Right renal pelvis (tissue), 4 donors: ENCODE measurements around the gene FUNDC2. TPM values are rescaled to one million over a fixed set of nuclear protein-coding genes. Genes with fewer than 3 reads are reported as not detected.
"Not testable (repeated sequence)": the region's sequence is repeated elsewhere in the genome, so short reads cannot be mapped to it uniquely, and the experiment has no call there.

Experiments
- DNase-seq, 4 donors: peaks; one replicate each; pipeline ENCODE4 v3.0.0-alpha.2; 2013; ENCODE audit warnings: low read depth in 4 of 4, low spot score in 3 of 4, missing footprints in 1 of 4
- polyA plus RNA-seq, 4 donors: library from polyadenylated mRNA; unstranded; fragments of 120-200 nt; gene quantifications; one replicate each; pipeline ENCODE4 v1.2.1, GENCODE V29; 2013; ENCODE audit not compliant: insufficient read length in 4 of 4

FUNDC2 gene, protein sequence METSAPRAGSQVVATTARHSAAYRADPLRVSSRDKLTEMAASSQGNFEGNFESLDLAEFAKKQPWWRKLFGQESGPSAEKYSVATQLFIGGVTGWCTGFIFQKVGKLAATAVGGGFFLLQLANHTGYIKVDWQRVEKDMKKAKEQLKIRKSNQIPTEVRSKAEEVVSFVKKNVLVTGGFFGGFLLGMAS
- 100 to 1,000 TPM; 111 to 121 (median 120) TPM for polyA plus RNA-seq

GRCh38 chrX:155026727-155027508, at the start of gene FUNDC2:
Gene FUNDC2, plus strand, starts transcription at chrX:155026844. Its CDS starts 95 bp downstream, at chrX:155026939.
- DNase-seq, result peak; percentile 65 to 82 (median 76)

DNA sequence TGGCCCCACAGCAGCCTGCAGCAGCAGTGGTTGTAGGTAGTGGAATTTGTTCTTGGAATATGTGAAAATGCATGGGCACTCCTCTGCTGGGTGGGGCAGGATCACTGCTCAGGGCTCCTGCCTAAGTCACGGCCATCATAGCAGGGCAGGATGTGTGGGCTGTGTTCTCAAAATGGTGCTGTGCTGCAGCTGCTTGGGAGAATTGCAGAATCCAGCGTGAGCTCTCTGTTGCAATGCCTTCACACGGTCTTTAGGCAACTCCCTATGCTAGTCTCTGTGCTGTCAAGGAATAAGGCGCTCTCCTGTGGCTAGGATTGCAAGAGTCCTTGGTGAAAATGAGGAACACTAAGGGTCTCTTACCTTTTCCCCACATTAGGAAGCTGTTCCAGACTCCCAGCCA, 47.0 kb upstream of the FUNDC2 start:
- no peak for DNase-seq

- DNase-seq, result peak; percentile 20 to 35 (median 30)
Measured at GRCh38 chrX:154980330-154981115, 46.1 kb upstream of the FUNDC2 start.

DNA sequence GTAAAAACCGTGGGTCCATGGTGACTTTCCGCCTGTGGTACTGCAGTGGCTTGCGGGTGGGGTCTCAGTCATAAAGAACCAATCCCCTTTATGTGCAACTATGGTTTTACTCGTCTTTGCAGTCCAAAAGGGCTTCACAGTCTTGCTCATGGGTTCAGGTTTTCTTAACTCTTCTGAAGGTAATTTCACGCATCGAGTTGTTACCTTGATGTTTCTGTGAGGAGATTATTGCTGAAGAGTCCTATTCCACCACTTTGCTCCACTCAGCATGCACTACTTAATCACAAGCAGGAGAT, 45.6 kb upstream of the FUNDC2 start:
- DNase-seq, result no peak

GRCh38 chrX:154986826-154987575, 39.6 kb upstream of the FUNDC2 start:
- no peak for DNase-seq

DNA sequence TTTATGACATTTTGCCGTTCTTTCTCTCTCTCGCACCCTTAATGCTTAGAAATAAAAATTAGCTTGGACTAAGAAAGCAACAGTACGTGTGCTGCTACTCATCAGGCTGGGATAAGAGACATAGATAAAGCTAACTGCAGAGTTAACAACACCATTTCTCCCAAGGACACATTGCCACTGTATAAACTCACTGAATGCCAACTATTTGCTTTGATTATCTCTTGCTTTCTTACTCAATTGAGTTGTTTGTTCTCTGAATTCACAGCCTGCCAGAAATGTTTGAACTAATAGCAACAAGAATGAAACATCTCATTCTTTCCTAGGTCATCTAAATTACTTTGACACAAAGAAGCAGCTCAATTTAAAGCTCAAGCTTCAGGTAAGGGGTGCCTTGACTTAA, 38.7 kb upstream of the FUNDC2 start:
- DNase-seq, result no peak

DNA sequence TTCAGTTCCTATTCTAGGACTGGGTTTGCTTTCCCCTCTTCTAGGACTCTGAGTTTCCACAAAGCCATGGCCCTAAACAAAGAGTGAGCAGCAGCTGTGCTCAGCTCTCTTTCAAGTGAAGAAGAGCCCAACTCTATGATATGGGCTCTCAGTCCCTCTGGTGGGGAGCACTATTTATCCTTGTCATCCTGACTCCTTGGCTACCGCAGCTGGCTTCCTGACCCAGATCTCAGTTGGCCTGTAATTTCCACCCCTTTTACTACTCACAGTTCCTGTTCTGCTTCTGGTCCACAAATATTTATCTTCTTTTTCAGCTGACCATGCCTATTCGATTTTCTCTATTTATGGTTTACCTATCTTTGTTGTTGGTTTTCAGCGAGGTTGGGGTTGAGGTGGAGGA, 37.9 kb upstream of the FUNDC2 start:
- no peak for DNase-seq

DNA sequence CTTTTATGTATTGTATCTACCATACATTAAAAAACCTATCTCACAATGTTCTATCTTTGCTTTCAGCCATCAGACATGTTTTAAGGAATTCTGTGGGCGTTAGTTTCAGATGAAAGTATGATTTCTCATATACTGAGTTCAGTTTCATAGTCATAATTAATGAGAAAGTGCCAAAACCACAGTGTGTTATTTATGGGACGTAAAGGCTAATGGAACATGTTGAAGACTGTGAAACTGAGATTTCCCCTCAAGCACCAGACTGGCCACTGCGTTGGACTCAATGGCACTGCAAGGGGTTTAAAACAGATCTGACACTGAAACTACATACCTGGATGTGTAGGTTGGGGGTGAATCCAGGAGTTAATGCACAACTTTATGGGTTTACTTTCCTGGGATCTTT, 36.1 kb upstream of the FUNDC2 start:
- DNase-seq, result no peak

DNA sequence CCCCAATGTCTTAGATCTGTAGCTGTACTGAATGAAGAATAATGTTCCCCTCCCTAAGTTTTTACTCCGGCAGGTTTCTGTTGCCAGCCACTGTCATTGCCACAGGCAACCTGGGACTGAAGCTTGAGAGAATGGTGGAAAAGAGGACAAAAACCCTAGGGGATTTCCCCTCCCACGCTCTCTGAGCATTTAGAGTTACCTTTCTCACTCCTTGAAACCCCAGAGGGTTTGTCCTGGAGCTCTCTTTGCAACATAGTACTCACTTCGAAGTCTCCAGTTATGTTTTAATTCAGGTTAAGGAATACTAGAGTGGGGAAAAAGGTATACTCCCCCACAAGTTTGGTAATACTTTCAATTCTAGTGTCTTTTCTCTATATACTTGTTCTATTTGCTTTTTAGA, 35.6 kb upstream of the FUNDC2 start:
- DNase-seq, result no peak

- DNase-seq, result no peak
Measured at GRCh38 chrX:154991476-154991875, 35.2 kb upstream of the FUNDC2 start.

DNA sequence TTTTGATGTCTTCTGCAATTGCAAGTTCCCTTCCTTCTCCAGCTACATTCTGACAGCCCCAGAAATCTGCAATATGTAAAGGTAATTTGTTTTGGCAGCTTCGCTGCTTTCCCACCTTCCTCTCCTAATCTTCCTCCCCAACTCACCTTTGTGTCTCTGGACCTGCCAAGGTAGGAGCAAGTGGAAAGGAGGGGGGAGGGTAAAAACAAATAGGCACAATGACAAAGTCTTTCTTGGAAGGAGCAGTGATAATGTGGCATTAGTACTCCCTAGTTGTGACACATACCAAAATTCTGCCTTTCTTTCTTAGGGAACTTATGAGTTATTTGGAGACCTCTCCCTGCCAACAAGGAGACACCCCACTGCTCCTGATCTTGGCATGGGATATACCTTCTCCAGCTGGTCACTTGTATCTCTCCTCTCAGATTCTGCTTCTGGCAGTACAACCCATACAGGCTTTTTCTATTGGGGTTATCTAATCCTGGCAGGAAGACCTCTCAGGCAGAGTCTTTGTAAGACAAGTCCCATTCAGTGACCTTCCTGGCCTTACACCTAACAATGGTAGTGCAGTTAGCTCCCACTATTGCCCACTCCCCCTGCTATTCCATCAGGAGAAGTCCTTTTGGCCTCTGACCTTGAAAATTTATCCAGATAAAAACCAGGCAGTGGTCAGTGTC, 28.3 kb upstream of the FUNDC2 start:
- DNase-seq, result no peak

DNA sequence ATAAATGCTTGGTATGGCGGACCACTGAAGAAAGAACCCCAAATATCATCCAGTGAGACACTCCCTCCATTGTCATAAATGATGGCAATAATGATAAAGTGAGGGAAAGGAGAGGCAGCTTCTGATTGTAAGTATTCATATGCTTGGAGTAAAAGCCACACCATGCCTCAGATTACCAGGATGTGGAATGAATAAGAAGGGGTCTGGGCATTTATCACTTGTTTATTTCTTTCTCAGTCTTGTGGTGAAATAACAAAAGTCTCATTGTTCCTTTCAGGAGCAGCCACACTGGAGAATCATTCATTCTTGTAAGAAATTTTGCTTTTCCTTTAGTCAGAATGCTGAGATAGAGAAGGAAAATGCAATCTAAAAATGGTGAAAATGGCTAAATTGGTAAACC, 25.8 kb upstream of the FUNDC2 start:
- no peak for DNase-seq

DNA sequence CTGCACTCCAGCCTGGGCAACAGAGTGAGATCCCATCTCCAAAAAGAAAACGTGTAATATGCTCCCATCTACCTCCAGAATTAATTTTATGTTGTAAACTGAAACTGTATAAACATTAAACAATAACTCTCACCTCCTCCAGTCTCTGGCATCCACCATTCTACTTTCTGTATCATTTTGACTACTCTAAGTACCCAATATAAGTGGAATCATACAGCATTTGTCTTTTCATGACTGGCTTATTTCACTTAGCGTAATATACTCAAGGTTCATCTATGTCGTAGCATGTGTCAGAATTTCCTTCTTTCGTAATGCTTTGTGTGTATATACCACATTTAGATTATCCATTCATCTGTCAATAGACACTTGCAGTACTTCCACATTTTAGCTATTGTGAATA, 24.8 kb upstream of the FUNDC2 start:
- DNase-seq, result no peak

- DNase-seq, result no peak
Measured at GRCh38 chrX:155005190-155005589, 21.5 kb upstream of the FUNDC2 start.

DNA sequence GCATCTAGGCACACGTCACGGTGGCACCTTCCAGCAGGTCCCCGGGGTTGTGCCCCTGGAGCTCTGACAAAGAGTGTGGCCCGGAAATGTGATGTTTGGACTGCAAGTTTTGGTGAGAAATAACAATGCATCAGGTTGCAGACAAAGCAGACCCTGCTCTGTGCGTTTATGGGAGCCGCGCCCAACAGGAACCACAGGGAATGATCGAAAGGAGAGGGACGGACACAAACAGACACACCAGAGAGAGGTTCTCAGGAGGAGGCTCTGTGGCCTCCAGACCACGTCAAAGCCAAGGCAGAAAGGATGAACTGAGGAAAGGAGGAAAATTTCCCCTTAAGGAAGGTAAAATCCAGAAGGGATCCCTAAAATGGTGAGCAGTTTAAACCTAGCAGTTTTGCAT, 20.3 kb upstream of the FUNDC2 start:
- DNase-seq, result not testable (repeated sequence)

DNA sequence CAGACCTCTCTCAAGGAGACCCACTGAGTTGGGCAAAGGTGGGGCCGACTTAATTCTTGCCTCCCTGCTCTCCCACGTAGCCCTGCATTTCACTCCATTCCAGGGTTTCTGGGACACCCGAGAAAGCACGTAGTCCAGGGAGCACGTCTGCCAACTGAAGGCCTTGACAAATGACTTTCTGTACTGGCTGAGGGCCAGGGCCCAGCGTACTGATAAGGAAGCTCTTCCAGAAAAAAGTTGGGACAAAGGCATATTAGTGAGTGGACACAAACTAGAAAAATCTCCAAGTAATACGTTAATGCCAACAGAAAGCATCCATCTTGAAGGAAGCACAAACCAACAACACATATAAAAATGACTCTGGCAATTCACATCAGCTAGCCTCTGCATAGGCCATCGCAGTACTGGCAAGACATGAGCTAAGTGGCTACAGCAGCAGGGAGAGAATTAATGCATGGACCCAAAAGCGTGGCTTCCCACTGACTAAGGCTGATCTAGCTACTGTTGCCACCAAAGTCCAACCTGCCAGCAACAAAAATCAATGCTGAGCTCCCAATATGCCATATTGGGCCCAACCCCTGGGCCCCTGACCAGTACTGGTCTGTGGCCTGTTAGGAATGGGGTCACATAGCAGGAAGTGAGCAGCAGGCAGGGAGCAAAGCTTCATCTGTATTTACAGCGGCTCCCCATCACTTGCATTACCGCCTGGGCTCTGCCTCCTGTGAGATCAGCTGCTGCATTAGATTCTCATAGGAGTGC, 19.6 kb upstream of the FUNDC2 start:
- DNase-seq, result not testable (repeated sequence)

DNA sequence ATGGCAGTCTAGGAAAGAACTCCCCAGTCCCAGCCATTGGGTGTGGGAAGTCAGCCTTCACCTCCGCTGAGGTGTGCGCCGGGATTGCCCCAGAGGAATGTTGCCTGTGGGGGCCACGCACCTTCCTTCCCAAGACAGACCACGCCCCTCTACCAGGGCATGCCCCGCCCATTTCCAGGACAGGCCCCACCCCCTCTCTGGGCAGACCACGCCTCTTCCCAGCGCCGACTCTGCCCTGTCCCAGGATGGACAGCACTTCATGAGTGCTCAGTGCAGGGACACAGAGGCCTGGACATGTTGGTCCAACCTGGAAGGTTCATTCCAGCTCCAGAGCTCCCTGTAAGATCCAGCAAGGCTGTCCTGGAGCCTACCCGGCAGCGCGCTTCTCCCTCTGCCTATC, 18.1 kb upstream of the FUNDC2 start:
- DNase-seq, result not testable (repeated sequence)

GRCh38 chrX:155009994-155010472, 16.6 kb upstream of the FUNDC2 start:
- DNase-seq, result no peak

GRCh38 chrX:155020591-155020990, 6.1 kb upstream of the FUNDC2 start:
- DNase-seq, result no peak

DNA sequence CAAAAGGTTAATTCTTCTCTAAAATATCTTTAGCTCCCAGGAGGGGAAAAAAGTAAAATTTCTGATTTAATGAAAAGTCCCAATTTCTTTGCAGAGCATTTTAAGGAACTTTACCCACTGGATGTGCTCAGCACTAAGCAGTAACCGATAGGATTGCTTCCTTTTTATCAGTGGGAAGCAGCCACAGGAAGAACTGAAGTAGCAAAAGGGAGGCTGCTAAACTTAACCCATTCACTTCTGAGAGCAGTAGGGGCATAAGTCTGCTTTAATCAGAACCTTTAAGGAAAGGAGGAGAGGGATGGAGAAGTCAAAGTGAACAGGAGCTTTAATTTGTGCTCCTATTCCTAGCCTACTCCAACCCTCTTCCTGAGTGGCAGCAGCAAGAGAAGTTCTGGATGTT, 4.1 kb upstream of the FUNDC2 start, which contains the start of gene F8:
TSS of gene F8 (minus strand) at position 139 of the 400 bp plus-strand sequence. CDS start 171 bp downstream, outside the sequence.
- DNase-seq, result no peak
